ENCODE results near the gene HRNR. TPM values are rescaled to one million over a fixed set of nuclear protein-coding genes. Genes with fewer than 3 reads are reported as not detected.

Gene HRNR
- total RNA-seq, 2 donors from 2014 or later, result not detected

- Histone ChIP-seq H3K27ac (no peak overlapping the region), H3K27me3 (peaks cover 9% of the 10 kb centered on the region), H3K36me3 (no peaks in the 10 kb centered on the region), H3K4me3 (no peak overlapping the region), H3K4me1 (no peaks in the 10 kb centered on the region), H3K9me3 (no peaks in the 10 kb centered on the region), H3K9ac (ENCODE audit: low read depth in 2 of 2, low read length in 2 of 2) (no peak overlapping the region)
- intact Hi-C loops (cut with DNase I), result loop anchor here (2.0 to 5.0 kb wide), 3 partner anchors 43 to 272 kb away; no protein-coding TSS in a partner anchor
- TF ChIP-seq, protein P1, sequence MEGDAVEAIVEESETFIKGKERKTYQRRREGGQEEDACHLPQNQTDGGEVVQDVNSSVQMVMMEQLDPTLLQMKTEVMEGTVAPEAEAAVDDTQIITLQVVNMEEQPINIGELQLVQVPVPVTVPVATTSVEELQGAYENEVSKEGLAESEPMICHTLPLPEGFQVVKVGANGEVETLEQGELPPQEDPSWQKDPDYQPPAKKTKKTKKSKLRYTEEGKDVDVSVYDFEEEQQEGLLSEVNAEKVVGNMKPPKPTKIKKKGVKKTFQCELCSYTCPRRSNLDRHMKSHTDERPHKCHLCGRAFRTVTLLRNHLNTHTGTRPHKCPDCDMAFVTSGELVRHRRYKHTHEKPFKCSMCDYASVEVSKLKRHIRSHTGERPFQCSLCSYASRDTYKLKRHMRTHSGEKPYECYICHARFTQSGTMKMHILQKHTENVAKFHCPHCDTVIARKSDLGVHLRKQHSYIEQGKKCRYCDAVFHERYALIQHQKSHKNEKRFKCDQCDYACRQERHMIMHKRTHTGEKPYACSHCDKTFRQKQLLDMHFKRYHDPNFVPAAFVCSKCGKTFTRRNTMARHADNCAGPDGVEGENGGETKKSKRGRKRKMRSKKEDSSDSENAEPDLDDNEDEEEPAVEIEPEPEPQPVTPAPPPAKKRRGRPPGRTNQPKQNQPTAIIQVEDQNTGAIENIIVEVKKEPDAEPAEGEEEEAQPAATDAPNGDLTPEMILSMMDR (IDR thresholded peaks at IDR 0.05), result peak; percentile 85
- DNase-seq, result peak; percentile 35
Observed at GRCh38 chr1:152185544-152186391, 38.2 kb downstream of the HRNR start.

GRCh38 chr1:152182944-152183361, 41.0 kb downstream of the HRNR start:
- no peaks in the 10 kb centered on the region for H3K36me3 ChIP-seq
- intact Hi-C loops (cut with DNase I), result no loop called here
- TF ChIP-seq, protein P1 (IDR thresholded peaks at IDR 0.05), result no peak
- H3K9ac ChIP-seq (ENCODE audit: low read depth in 2 of 2, low read length in 2 of 2), result no peak overlapping the region
- DNase-seq, result no peak
- H3K4me1 ChIP-seq, result no peaks in the 10 kb centered on the region
- H3K27ac ChIP-seq, result no peak overlapping the region
- no peak overlapping the region for H3K4me3 ChIP-seq
- no peaks in the 10 kb centered on the region for H3K9me3 ChIP-seq
- H3K27me3 ChIP-seq, result no peaks in the 10 kb centered on the region

GRCh38 chr1:152182431-152182830, 41.6 kb downstream of the HRNR start:
- H3K9ac ChIP-seq (ENCODE audit: low read depth in 2 of 2, low read length in 2 of 2), result no peak overlapping the region
- TF ChIP-seq, protein P1 (IDR thresholded peaks at IDR 0.05), result peak; percentile 21
- no peaks in the 10 kb centered on the region for H3K9me3 ChIP-seq
- H3K4me3 ChIP-seq, result no peak overlapping the region
- DNase-seq, result no peak
- H3K4me1 ChIP-seq, result no peaks in the 10 kb centered on the region
- no peak overlapping the region for H3K27ac ChIP-seq
- intact Hi-C loops (cut with DNase I), result no loop called here
- no peaks in the 10 kb centered on the region for H3K36me3 ChIP-seq
- no peaks in the 10 kb centered on the region for H3K27me3 ChIP-seq

DNA sequence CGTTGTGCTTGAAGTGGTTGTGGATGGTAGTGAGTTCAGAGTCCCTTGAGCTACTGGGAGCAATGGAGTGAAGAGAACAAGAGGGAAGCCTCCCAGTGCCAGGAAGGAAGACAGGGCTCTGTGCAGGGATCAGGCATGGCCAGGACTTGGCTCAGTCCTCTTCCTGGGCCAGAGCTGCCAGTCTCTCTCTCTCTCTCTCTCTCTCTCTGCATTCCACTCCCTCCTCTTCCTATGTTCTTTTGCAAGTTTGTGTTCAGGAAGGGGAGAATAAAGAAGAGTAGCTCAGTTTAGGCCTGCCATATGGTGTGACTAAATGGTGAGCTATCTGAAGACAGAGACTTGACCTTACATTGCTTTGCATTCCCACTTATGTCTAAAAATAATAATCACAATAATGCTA, 44.4 kb downstream of the HRNR start:
- H3K27me3 ChIP-seq, result no peaks in the 10 kb centered on the region
- no peaks in the 10 kb centered on the region for H3K36me3 ChIP-seq
- no peaks in the 10 kb centered on the region for H3K4me1 ChIP-seq
- intact Hi-C loops (cut with DNase I), result no loop called here
- H3K9ac ChIP-seq (ENCODE audit: low read depth in 2 of 2, low read length in 2 of 2), result no peak overlapping the region
- TF ChIP-seq, protein P1 (IDR thresholded peaks at IDR 0.05), result no peak
- no peak overlapping the region for H3K4me3 ChIP-seq
- no peak overlapping the region for H3K27ac ChIP-seq
- DNase-seq, result no peak
- H3K9me3 ChIP-seq, result no peaks in the 10 kb centered on the region

- Histone ChIP-seq H3K9ac (ENCODE audit: low read depth in 2 of 2, low read length in 2 of 2) (no peak overlapping the region), H3K4me1 (no peaks in the 10 kb centered on the region), H3K9me3 (no peaks in the 10 kb centered on the region), H3K27ac (no peak overlapping the region), H3K27me3 (no peaks in the 10 kb centered on the region), H3K4me3 (no peak overlapping the region), H3K36me3 (no peaks in the 10 kb centered on the region)
- TF ChIP-seq, protein P1 (IDR thresholded peaks at IDR 0.05), result no peak
- intact Hi-C loops (cut with DNase I), result no loop called here
- no peak for DNase-seq
Observed at GRCh38 chr1:152170287-152170905, 53.6 kb downstream of the HRNR start.
